Suprapubic skin (tissue), 4 donors: ENCODE data around the gene SYT13. TPM values are rescaled to one million over a fixed set of nuclear protein-coding genes. Genes with fewer than 3 reads are reported as not detected.

Experiments
- DNase-seq, 2 donors: peaks; one replicate each; pipeline ENCODE4 v3.0.0-alpha.2; 2019; ENCODE audit warnings: low spot score in 2 of 2
- H3K27ac ChIP-seq: fragments of 200-600 bp; sonication (generic); one replicate; pipeline ENCODE4 v1.5.1; 2019
- H3K27me3 ChIP-seq: fragments of 200-600 bp; sonication (generic); one replicate; pipeline ENCODE4 v1.5.1; 2019
- H3K36me3 ChIP-seq: fragments of 200-600 bp; sonication (generic); one replicate; pipeline ENCODE4 v1.5.1; 2019
- H3K4me1 ChIP-seq: fragments of 200-600 bp; sonication (generic); one replicate; pipeline ENCODE4 v1.5.1; 2019
- H3K4me3 ChIP-seq: fragments of 200-600 bp; sonication (generic); one replicate; pipeline ENCODE4 v1.5.1; 2019; ENCODE audit warnings: mild to moderate bottlenecking
- H3K9me3 ChIP-seq: fragments of 200-600 bp; sonication (generic); one replicate; pipeline ENCODE4 v1.5.1; 2019
- CTCF ChIP-seq, 2 donors: fragments of 200-600 bp in 1 of 2; fragments of 450-650 bp in 1 of 2; sonication (generic) in 1 of 2; IDR thresholded peaks; one replicate each; pipeline ENCODE4 v1.5.1; 2016 to 2019; ENCODE audit warnings: antibody characterized with exemption in 2 of 2, mild to moderate bottlenecking in 1 of 2, moderate library complexity in 1 of 2
- EP300 ChIP-seq: sonication (generic); formaldehyde crosslinking; IDR thresholded peaks from one replicate; pipeline ENCODE4 v1.6.1; 2017; ENCODE audit warnings: antibody characterized with exemption
- POLR2A ChIP-seq, 2 donors: fragments of 450-650 bp; IDR thresholded peaks; one replicate each; pipeline ENCODE4 v1.6.1; 2017; ENCODE audit warnings: antibody characterized with exemption in 2 of 2, mild to moderate bottlenecking in 2 of 2, moderate library complexity in 2 of 2
- POLR2AphosphoS5 ChIP-seq, 3 donors: sonication (generic); formaldehyde crosslinking; IDR thresholded peaks; one replicate each; pipeline ENCODE4 v1.6.1; 2017; ENCODE audit warnings: antibody characterized with exemption in 3 of 3
- WGBS: methylation state at CpG from one replicate; pipeline ENCODE4 v1.1.5; 2018; 5-methylcytosine and 5-hydroxymethylcytosine counted together
- total RNA-seq, 4 donors: library from RNA; depleted of rRNA; stranded (reverse); fragments of >200 nt; gene quantifications; one replicate each; pipeline ENCODE4 v1.1.0, GENCODE V29; 2016

Gene SYT13
- total RNA-seq, 4 donors from 2014 or later, result 1.8 to 4.6 TPM; not detected in 2

DNA sequence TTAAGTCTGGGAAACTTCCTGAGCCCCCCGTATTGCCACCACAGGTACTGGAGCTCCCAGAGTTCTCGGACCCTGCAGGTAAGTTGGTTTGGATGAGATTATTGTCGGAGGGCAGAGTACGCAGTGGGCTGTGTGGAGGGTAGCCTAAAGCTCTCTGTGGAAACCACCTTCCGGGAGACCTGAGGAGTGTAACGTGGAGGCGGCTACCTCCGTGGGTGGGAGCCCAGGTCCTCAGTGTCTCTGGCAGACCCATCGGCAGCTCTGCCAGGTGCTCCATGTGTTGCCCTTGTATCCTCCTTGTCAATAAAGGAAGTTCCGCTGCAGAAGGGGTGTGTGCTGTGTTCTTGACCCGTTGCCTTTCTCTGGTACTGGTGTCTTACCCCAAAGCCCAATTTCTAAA, 61.4 kb downstream of the SYT13 start:
- no peaks in the 10 kb centered on the region for H3K27me3 ChIP-seq
- no peaks in the 10 kb centered on the region for H3K9me3 ChIP-seq
- peaks cover 43% of the 10 kb centered on the region for H3K36me3 ChIP-seq
- 96% methylated on average over 11 of the region's 11 CpGs for WGBS
- H3K27ac ChIP-seq, result no peak overlapping the region
- H3K4me3 ChIP-seq, result no peak overlapping the region
- no peak for TF ChIP-seq POLR2AphosphoS5 (IDR thresholded peaks at IDR 0.05)
- TF ChIP-seq CTCF (IDR thresholded peaks at IDR 0.05), result no peak
- TF ChIP-seq EP300, result no peak
- no peak for TF ChIP-seq POLR2A (IDR thresholded peaks at IDR 0.05)
- no peaks in the 10 kb centered on the region for H3K4me1 ChIP-seq
- DNase-seq, result no peak

- no peak for TF ChIP-seq POLR2AphosphoS5 (IDR thresholded peaks at IDR 0.05)
- no peak for TF ChIP-seq EP300
- TF ChIP-seq POLR2A (IDR thresholded peaks at IDR 0.05), result no peak
- TF ChIP-seq CTCF (IDR thresholded peaks at IDR 0.05), result no peak
- no peak overlapping the region for H3K4me3 ChIP-seq
- H3K36me3 ChIP-seq, result peaks cover 49% of the 10 kb centered on the region
- WGBS, result 88% methylated on average over 5 of the region's 5 CpGs
- H3K9me3 ChIP-seq, result no peaks in the 10 kb centered on the region
- no peaks in the 10 kb centered on the region for H3K4me1 ChIP-seq
- DNase-seq, result peak in 1 of 2 donors; percentile 34
- H3K27ac ChIP-seq, result no peak overlapping the region
- H3K27me3 ChIP-seq, result no peaks in the 10 kb centered on the region
These were observed 62.6 kb downstream of the SYT13 start for GRCh38 chr11:45223496-45223895.

- 94% methylated on average over 7 of the region's 18 CpGs for WGBS
These were observed 66.7 kb downstream of the SYT13 start for GRCh38 chr11:45219411-45219810.

DNA sequence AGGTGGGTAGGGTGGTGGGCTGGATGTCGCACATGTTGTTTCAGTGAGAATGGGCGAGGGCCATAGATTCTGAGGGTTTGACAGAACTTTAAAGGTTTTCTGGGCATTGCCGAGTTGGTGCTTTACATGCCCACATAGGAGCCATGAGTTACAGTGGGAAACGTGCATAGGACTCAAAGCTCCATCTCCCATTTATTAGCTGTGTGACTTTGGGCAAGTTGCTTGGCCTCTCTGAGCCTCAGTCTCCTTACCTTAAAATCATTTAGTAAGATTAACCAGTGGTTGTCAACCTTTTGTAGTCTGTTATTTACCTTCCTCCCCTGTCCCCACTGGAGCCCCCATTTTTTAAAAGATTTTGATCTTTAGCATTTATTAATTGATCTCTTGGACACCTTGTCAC, 67.4 kb downstream of the SYT13 start:
- Histone ChIP-seq H3K4me1 (no peaks in the 10 kb centered on the region), H3K27me3 (no peaks in the 10 kb centered on the region), H3K4me3 (no peak overlapping the region), H3K9me3 (no peaks in the 10 kb centered on the region), H3K36me3 (peaks cover 9% of the 10 kb centered on the region), H3K27ac (no peak overlapping the region)
- 89% methylated on average over 4 of the region's 4 CpGs for WGBS
- no peak for TF ChIP-seq EP300
- no peak for TF ChIP-seq CTCF (IDR thresholded peaks at IDR 0.05)
- TF ChIP-seq POLR2AphosphoS5 (IDR thresholded peaks at IDR 0.05), result no peak
- TF ChIP-seq POLR2A (IDR thresholded peaks at IDR 0.05), result no peak
- DNase-seq, result no peak

More at GRCh38 chr11:45219411-45219810, 66.7 kb downstream of the SYT13 start:
- H3K9me3 ChIP-seq, result no peaks in the 10 kb centered on the region
- TF ChIP-seq EP300 (no peak), CTCF (IDR thresholded peaks at IDR 0.05) (no peak), POLR2A (IDR thresholded peaks at IDR 0.05) (no peak), POLR2AphosphoS5 (IDR thresholded peaks at IDR 0.05) (no peak)
- DNase-seq, result no peak
- H3K36me3 ChIP-seq, result peaks cover 16% of the 10 kb centered on the region
- no peaks in the 10 kb centered on the region for H3K4me1 ChIP-seq
- no peaks in the 10 kb centered on the region for H3K27me3 ChIP-seq
- no peak overlapping the region for H3K4me3 ChIP-seq
- no peak overlapping the region for H3K27ac ChIP-seq

GRCh38 chr11:45217991-45218390, 68.2 kb downstream of the SYT13 start:
- TF ChIP-seq POLR2A (IDR thresholded peaks at IDR 0.05) (no peak), CTCF (IDR thresholded peaks at IDR 0.05) (no peak), POLR2AphosphoS5 (IDR thresholded peaks at IDR 0.05) (no peak), EP300 (no peak)
- Histone ChIP-seq H3K4me1 (no peaks in the 10 kb centered on the region), H3K36me3 (peaks cover 14% of the 10 kb centered on the region), H3K27me3 (no peaks in the 10 kb centered on the region), H3K4me3 (no peak overlapping the region), H3K27ac (no peak overlapping the region), H3K9me3 (no peaks in the 10 kb centered on the region)
- 86% methylated on average over 2 of the region's 2 CpGs for WGBS
- DNase-seq, result no peak
